ENCODE results near the gene ALK.
A peak's percentile ranks its signal among the peaks of the same experiment; 100 is the strongest.

Gene ALK

DNA sequence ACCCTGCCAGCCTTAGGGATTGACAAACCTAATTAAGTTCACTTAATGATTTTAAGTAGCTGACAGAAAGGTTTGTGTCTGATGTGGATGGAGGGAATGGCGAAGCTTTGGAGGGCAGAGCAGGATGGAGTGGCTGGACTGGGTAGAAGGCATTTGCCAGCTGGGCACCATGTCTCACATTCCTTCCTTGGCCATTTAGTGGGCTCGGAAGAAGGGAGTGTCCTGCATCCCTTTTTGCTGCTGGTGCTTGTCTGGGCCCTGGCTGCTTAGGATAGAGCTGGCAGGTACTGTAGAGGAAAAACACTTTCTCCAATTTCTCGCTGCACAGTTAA lies 639.5 kb downstream of the ALK start:
- Histone ChIP-seq H3K4me1 (peaks cover 0 to 8% (median 2%) of the 10 kb centered on the region in 4 donors), H3K36me3 (no peaks in the 10 kb centered on the region), H3K27me3 (peaks cover 0 to 12% of the 10 kb centered on the region in 2 donors), H3K4me3 (no peak overlapping the region), H3K27ac (no peak overlapping the region), H3K9me3 (no peaks in the 10 kb centered on the region)
- no peak for DNase-seq
- intact Hi-C loops (cut with DNase I; ENCODE audit: low total_unique reads): no loop called here
- TF ChIP-seq, protein P1, sequence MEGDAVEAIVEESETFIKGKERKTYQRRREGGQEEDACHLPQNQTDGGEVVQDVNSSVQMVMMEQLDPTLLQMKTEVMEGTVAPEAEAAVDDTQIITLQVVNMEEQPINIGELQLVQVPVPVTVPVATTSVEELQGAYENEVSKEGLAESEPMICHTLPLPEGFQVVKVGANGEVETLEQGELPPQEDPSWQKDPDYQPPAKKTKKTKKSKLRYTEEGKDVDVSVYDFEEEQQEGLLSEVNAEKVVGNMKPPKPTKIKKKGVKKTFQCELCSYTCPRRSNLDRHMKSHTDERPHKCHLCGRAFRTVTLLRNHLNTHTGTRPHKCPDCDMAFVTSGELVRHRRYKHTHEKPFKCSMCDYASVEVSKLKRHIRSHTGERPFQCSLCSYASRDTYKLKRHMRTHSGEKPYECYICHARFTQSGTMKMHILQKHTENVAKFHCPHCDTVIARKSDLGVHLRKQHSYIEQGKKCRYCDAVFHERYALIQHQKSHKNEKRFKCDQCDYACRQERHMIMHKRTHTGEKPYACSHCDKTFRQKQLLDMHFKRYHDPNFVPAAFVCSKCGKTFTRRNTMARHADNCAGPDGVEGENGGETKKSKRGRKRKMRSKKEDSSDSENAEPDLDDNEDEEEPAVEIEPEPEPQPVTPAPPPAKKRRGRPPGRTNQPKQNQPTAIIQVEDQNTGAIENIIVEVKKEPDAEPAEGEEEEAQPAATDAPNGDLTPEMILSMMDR (IDR thresholded peaks at IDR 0.05): no peak

DNA sequence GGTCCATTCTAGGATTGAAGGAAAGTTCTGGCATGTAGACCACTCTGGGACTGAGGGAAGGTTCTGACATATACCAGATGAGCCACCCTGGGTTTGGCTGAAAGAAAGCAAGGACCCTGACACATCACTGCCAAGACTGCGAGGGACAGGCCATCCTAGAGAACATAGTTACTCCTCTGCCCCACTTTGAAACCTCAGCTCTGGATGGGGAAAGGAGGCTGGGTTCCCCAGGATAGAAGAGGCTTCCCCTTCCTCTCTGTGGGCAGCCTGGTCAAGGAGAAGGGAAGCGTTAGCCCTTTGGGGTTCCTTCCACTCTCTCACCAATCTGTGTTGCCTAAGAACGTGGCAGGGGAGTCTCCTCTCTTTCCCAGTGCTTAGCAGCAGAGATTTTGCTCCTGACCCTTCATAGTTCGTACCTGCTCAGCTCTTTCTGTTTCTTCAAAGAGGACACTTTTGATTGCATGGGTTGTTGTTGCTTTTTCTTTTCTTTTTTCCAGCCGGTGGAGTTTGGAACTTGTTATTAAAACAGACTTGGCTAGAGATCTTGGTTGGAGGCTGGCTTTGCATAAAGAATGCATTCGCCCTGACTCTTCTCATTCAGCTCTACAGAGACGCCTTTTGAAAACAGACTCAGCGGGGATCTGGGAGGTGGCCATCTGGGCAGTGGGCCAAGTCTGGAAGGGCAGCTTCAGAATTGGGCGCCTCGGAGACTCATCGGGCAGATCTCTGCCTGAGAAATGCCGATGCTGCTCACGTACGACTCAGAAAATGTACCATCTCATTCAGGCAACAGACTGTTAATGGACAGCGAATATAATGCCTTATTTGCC lies 640.1 kb downstream of the ALK start:
- no peak overlapping the region for H3K27ac ChIP-seq

DNA sequence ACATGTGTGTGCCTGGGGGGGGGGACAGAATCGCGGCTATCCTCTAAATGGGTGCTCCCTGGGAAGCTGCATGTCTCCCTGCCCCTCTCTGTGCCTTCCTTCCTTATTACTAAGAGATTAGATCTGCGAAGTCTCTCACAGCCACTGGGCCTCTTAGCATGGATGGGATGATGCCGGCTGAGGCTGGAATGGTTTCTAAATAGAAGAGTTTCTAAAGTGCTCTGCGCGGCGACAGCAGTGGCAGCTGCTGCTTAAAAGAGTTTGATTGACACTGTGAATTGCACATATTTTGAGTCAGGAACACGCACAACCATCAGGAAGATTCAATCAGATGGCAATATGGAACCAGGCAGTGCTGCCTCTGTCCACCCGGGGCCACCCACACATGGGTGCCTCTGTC lies 642.4 kb downstream of the ALK start:
- H3K4me1 ChIP-seq: peaks cover 0 to 8% (median 2%) of the 10 kb centered on the region in 4 donors
- DNase-seq: peak in 1 of 2 donors; percentile 49
- no peaks in the 10 kb centered on the region for H3K36me3 ChIP-seq
- no peak overlapping the region for H3K27ac ChIP-seq
- intact Hi-C loops (cut with DNase I; ENCODE audit: low total_unique reads): no loop called here
- TF ChIP-seq, protein P1 (IDR thresholded peaks at IDR 0.05): no peak
- no peaks in the 10 kb centered on the region for H3K9me3 ChIP-seq
- peaks cover 0 to 21% of the 10 kb centered on the region in 2 donors for H3K27me3 ChIP-seq
- H3K4me3 ChIP-seq: no peak overlapping the region

More for the DNA sequence above, 640.1 kb downstream of the ALK start:
- intact Hi-C loops (cut with DNase I; ENCODE audit: low total_unique reads): no loop called here
- Histone ChIP-seq H3K9me3 (no peaks in the 10 kb centered on the region), H3K27me3 (peaks cover 0 to 12% of the 10 kb centered on the region in 2 donors), H3K4me1 (peaks cover 0 to 8% (median 2%) of the 10 kb centered on the region in 4 donors), H3K36me3 (no peaks in the 10 kb centered on the region), H3K4me3 (no peak overlapping the region)
- TF ChIP-seq, protein P1 (IDR thresholded peaks at IDR 0.05): no peak
- DNase-seq: peak in 1 of 2 donors; percentile 65

DNA sequence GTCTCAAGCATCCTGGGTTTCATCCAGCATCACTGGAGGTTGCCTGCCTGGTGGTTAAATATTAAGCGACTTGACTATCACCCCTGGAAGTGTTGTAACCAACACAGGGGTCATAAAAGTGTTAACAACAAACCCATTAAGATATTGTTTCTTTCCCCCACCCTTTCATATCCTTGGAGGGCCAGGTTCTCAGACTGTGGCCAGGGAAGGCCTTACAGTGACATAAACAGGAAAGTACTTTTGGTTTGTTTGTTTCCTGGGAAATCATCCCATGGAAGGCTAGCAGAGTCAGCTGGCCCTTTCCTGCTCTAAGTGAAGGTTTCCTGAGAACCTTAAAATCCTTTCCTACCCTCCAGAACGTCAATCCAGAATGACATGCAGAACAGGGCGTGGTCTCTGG lies 645.2 kb downstream of the ALK start:
- DNase-seq: no peak
- intact Hi-C loops (cut with DNase I; ENCODE audit: low total_unique reads): no loop called here
- Histone ChIP-seq H3K4me3 (no peak overlapping the region), H3K9me3 (no peaks in the 10 kb centered on the region), H3K4me1 (peaks cover 0 to 1% (median 0%) of the 10 kb centered on the region in 4 donors), H3K27ac (no peak overlapping the region), H3K27me3 (peaks cover 0 to 41% of the 10 kb centered on the region in 2 donors), H3K36me3 (no peaks in the 10 kb centered on the region)
- TF ChIP-seq, protein P1 (IDR thresholded peaks at IDR 0.05): no peak

DNA sequence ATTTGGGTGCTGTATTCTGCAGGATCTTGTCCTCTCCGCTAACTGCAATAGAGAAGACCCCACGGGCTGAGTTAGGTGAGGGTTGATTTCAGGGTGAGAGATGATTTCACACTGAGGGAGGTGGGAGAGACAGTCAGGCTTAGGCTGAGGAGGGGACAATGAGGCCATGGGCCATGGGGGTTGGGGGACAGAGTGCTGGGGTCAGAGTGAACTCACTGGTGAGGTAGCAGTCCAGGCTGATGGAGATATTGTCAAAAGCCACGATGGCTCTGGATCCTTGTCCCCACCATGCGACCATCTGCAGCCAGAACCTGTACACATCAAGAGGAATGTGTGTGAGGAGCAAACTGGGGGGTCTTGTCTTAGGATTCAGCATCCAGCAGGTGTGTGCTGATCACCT lies 646.2 kb downstream of the ALK start:
- intact Hi-C loops (cut with DNase I; ENCODE audit: low total_unique reads): no loop called here
- Histone ChIP-seq H3K27ac (no peak overlapping the region), H3K9me3 (no peaks in the 10 kb centered on the region), H3K36me3 (no peaks in the 10 kb centered on the region), H3K27me3 (peaks cover 0 to 35% of the 10 kb centered on the region in 2 donors), H3K4me1 (no peaks in the 10 kb centered on the region), H3K4me3 (no peak overlapping the region)
- peak in 1 of 2 donors; percentile 25 for DNase-seq
- TF ChIP-seq, protein P1 (IDR thresholded peaks at IDR 0.05): no peak

All from tibial artery (tissue), 4 donors.